H1 (cell line): ENCODE results near the gene CTIF. TPM values are rescaled to one million over a fixed set of nuclear protein-coding genes. Genes with fewer than 3 reads are reported as not detected.

Experiments used
- CTCF ChIA-PET: fragments of 300-600 bp; sonication (Branson Sonifier 250); formaldehyde crosslinking; loops from one replicate; lab custom pipeline; 2021; ENCODE audit not compliant: partially characterized antibody; lab: Charles Lee
- POLR2A ChIA-PET: fragments of 300-600 bp; sonication (Branson Sonifier 250); formaldehyde crosslinking; loops from one replicate; lab custom pipeline; 2021; ENCODE audit warnings: inconsistent platforms; ENCODE audit not compliant: partially characterized antibody; lab: Charles Lee
- DNase-seq, 2 experiments: peaks; one replicate each; pipeline versions ENCODE4 v3.0.0 to v3.0.0-alpha.2; 2010 to 2022; ENCODE audit warnings: low spot score in 2 of 2, low read depth in 1 of 2, mixed read lengths in 1 of 2
- FAIRE-seq: peaks from 2 replicates; lab custom pipeline; 2011; peaks lifted over from hg19 to GRCh38; lab: Jason Lieb, UNC
- H2AFZ ChIP-seq: 2 replicates; pipeline ENCODE4 v1.8.1; 2012; ENCODE audit warnings: low read length, inconsistent platforms
- H2AK5ac ChIP-seq: 2 replicates; pipeline ENCODE4 v1.6.1; 2013; ENCODE audit warnings: low read depth, low read length
- H2BK120ac ChIP-seq: replicated peaks from 2 replicates; pipeline ENCODE3; 2013; ENCODE audit warnings: low read depth, low read length, inconsistent platforms
- H2BK12ac ChIP-seq: 2 replicates; pipeline ENCODE4 v1.6.1; 2013; ENCODE audit warnings: low read depth, low read length
- H2BK15ac ChIP-seq: 2 replicates; pipeline ENCODE4 v1.6.1; 2013; ENCODE audit warnings: low read length
- H2BK20ac ChIP-seq: 2 replicates; pipeline ENCODE4 v1.6.1; 2013; ENCODE audit warnings: low read length
- H2BK5ac ChIP-seq: 2 replicates; pipeline ENCODE4 v1.6.1; 2013; ENCODE audit warnings: low read depth, low read length
- H3K14ac ChIP-seq: 2 replicates; pipeline ENCODE4 v1.6.1; 2013; ENCODE audit warnings: inconsistent platforms; ENCODE audit not compliant: insufficient read length
- H3K18ac ChIP-seq: 2 replicates; pipeline ENCODE4 v1.6.1; 2013; ENCODE audit warnings: low read length; ENCODE audit errors: extremely low read depth
- H3K23ac ChIP-seq: 2 replicates; pipeline ENCODE4 v1.6.1; 2013; ENCODE audit warnings: inconsistent platforms; ENCODE audit not compliant: insufficient read length
- H3K23me2 ChIP-seq: 2 replicates; pipeline ENCODE4 v1.6.1; 2013; ENCODE audit warnings: low read depth, low read length
- H3K27ac ChIP-seq: 2 replicates; pipeline ENCODE4 v1.6.1; 2011; ENCODE audit warnings: low read depth, low read length, inconsistent platforms
- H3K27me3 ChIP-seq, 4 experiments: replicated peaks in 1 of 4; 1 replicate in 1 of 4; 2 replicates in 3 of 4; pipeline versions ENCODE4 v1.6.1 to v1.8.1; 2011 to 2013; ENCODE audit warnings: low read length in 3 of 4, mild to moderate bottlenecking in 3 of 4, inconsistent platforms in 2 of 4, mixed read lengths in 2 of 4, moderate library complexity in 1 of 4; ENCODE audit not compliant: control insufficient read depth in 3 of 4, insufficient read depth in 3 of 4; ENCODE audit errors: extremely low read depth in 1 of 4
- H3K36me3 ChIP-seq, 4 experiments: 2 replicates each; pipeline versions ENCODE4 v1.6.1 to v1.8.1; 2011 to 2013; ENCODE audit warnings: mild to moderate bottlenecking in 4 of 4, low read length in 3 of 4, moderate library complexity in 2 of 4, control low read depth in 1 of 4, inconsistent platforms in 1 of 4; ENCODE audit not compliant: insufficient read depth in 4 of 4, control insufficient read depth in 2 of 4
- H3K4ac ChIP-seq: replicated peaks from 2 replicates; pipeline ENCODE3; 2013; ENCODE audit warnings: low read length, low read depth, mixed read lengths, inconsistent platforms; ENCODE audit not compliant: insufficient read length
- H3K4me1 ChIP-seq, 4 experiments: replicated peaks in 1 of 4; 1 replicate in 1 of 4; 2 replicates in 3 of 4; pipeline versions ENCODE4 v1.6.1 to v1.8.1; 2011 to 2013; ENCODE audit warnings: low read length in 3 of 4, inconsistent platforms in 2 of 4, mixed read lengths in 1 of 4; ENCODE audit not compliant: insufficient read depth in 4 of 4, control insufficient read depth in 3 of 4
- H3K4me2 ChIP-seq, 2 experiments: 2 replicates each; pipeline versions ENCODE4 v1.6.1 to v1.8.1; 2011 to 2013; ENCODE audit warnings: low read depth in 2 of 2, low read length in 2 of 2, control low read depth in 1 of 2, inconsistent platforms in 1 of 2, mild to moderate bottlenecking in 1 of 2; ENCODE audit not compliant: insufficient read depth in 1 of 2
- H3K4me3 ChIP-seq, 4 experiments: fragments of 200-600, 300-600 bp in 1 of 4; sonication (generic), shearing (Covaris generic), sonication (Bioruptor Twin) in 1 of 4; 2 replicates each; pipeline versions ENCODE4 v1.5.1 to v1.8.1; 2011 to 2016; ENCODE audit warnings: low read length in 4 of 4, low read depth in 3 of 4, control low read depth in 2 of 4, inconsistent platforms in 2 of 4, mild to moderate bottlenecking in 2 of 4, mixed read lengths in 1 of 4, moderate library complexity in 1 of 4; ENCODE audit not compliant: insufficient read depth in 2 of 4; ENCODE audit errors: extremely low read depth in 1 of 4
- H3K56ac ChIP-seq: replicated peaks from 2 replicates; pipeline ENCODE3; 2013; ENCODE audit warnings: low read depth, mild to moderate bottlenecking, mixed read lengths, low read length, inconsistent platforms; ENCODE audit not compliant: insufficient read length
- H3K79me1 ChIP-seq: 2 replicates; pipeline ENCODE4 v1.6.1; 2013; ENCODE audit warnings: low read depth, low read length, control low read depth
- H3K79me2 ChIP-seq, 2 experiments: 2 replicates each; pipeline versions ENCODE4 v1.6.1 to v1.8.1; 2012 to 2013; ENCODE audit warnings: low read length in 2 of 2, mild to moderate bottlenecking in 2 of 2, inconsistent platforms in 1 of 2; ENCODE audit not compliant: insufficient read depth in 2 of 2, control insufficient read depth in 1 of 2
- H3K9ac ChIP-seq, 4 experiments: replicated peaks in 1 of 4; 1 replicate in 1 of 4; 2 replicates in 3 of 4; pipeline versions ENCODE4 v1.6.1 to v1.8.1; 2011 to 2013; ENCODE audit warnings: low read depth in 3 of 4, low read length in 3 of 4, control low read depth in 2 of 4, mild to moderate bottlenecking in 2 of 4, moderate library complexity in 2 of 4, inconsistent platforms in 1 of 4; ENCODE audit errors: extremely low read depth in 1 of 4
- H3K9me3 ChIP-seq, 2 experiments: 2 replicates each; pipeline versions ENCODE4 v1.6.1 to v1.8.1; 2012 to 2013; ENCODE audit warnings: mild to moderate bottlenecking in 2 of 2, moderate library complexity in 2 of 2, control low read depth in 1 of 2, inconsistent platforms in 1 of 2, low read depth in 1 of 2, low read length in 1 of 2, mixed read lengths in 1 of 2; ENCODE audit not compliant: insufficient read depth in 2 of 2
- H4K20me1 ChIP-seq, 2 experiments: replicated peaks in 1 of 2; 2 replicates each; pipeline versions ENCODE3 to v1.8.1; 2011 to 2013; ENCODE audit warnings: inconsistent platforms in 2 of 2, low read length in 2 of 2, mild to moderate bottlenecking in 1 of 2; ENCODE audit not compliant: insufficient read depth in 2 of 2, control insufficient read depth in 1 of 2
- H4K5ac ChIP-seq: 2 replicates; pipeline ENCODE4 v1.6.1; 2013; ENCODE audit warnings: low read length, low read depth, mixed read lengths, inconsistent platforms; ENCODE audit not compliant: insufficient read length
- H4K8ac ChIP-seq: 2 replicates; pipeline ENCODE4 v1.8.0; 2013; ENCODE audit warnings: mild to moderate bottlenecking, moderate library complexity, low read length, inconsistent platforms; ENCODE audit not compliant: insufficient read depth; ENCODE audit errors: extremely low read depth
- H4K91ac ChIP-seq: replicated peaks from 2 replicates; pipeline ENCODE3; 2013; ENCODE audit warnings: low read length, mixed read lengths, inconsistent platforms; ENCODE audit not compliant: insufficient read length
- ASH2L ChIP-seq: fragments of 200-600, 300-600 bp; sonication (generic); IDR thresholded peaks from one replicate; pipeline ENCODE4 v1.7.1; 2017; ENCODE audit warnings: low read length
- EGR1 ChIP-seq: IDR thresholded peaks from 2 replicates; pipeline ENCODE4 v1.6.1; 2011; ENCODE audit warnings: low read depth, low read length, borderline replicate concordance
- SIX5 ChIP-seq: IDR thresholded peaks from 2 replicates; pipeline ENCODE4 v1.6.1; 2011; ENCODE audit warnings: mild to moderate bottlenecking, low read depth, low read length
- TCF12 ChIP-seq: IDR thresholded peaks from 2 replicates; pipeline ENCODE4 v1.6.1; 2011; ENCODE audit warnings: low read depth, mild to moderate bottlenecking, low read length
- WGBS, 2 experiments: shearing (Covaris generic) in 1 of 2; methylation state at CpG; one replicate each; pipeline versions ENCODE4 v1.1.6 to v1.1.7; 2013 to 2015; ENCODE audit warnings: low lambda C conversion rate in 2 of 2, mixed read lengths in 2 of 2, inconsistent platforms in 1 of 2, low coverage in 1 of 2, missing lambda C conversion rate in 1 of 2; ENCODE audit not compliant: insufficient replicate concordance in 2 of 2, insufficient coverage in 1 of 2, insufficient read length in 1 of 2; ENCODE audit errors: extremely low coverage in 1 of 2, missing lambda C conversion rate in 1 of 2; 5-methylcytosine and 5-hydroxymethylcytosine counted together
- polyA plus RNA-seq, 7 experiments: library from polyadenylated mRNA; depleted of rRNA in 3 of 7; stranded (reverse) in 5 of 7; unstranded in 2 of 7; fragments of >200 nt in 5 of 7; fragments of 200-250 nt in 2 of 7; gene quantifications; 1 replicate in 5 of 7; 2 replicates in 1 of 7; 4 replicates in 1 of 7; pipeline versions ENCODE4 v1.2.1 to v1.2.3, GENCODE V29; 2011 to 2013; ENCODE audit warnings: missing spikeins in 2 of 7, mixed read lengths in 2 of 7
- total RNA-seq: library from RNA; stranded (reverse); fragmentation: NEBNext Ultra II Directional; extraction: Animal tissue kit (Norgen Biotek cat#: 25700); gene quantifications from 2 replicates; pipeline ENCODE4 v1.2.1, GENCODE V29; 2021

CTIF gene
- total and polyA plus RNA-seq, 2 of the 8 experiments (the other 6 are each of a cell fraction or from before 2014, with no cell fraction given), result 9.0 to 17.8 TPM

- DNase-seq (no peak), FAIRE-seq (no peak)
- Histone ChIP-seq H3K79me1 (no peaks in the 10 kb centered on the region), H4K8ac (no peak overlapping the region), H3K79me2 (no peaks in the 10 kb centered on the region), H3K4me1 (peaks cover 0 to 7% (median 3%) of the 10 kb centered on the region in 4 experiments; a peak in 5 of 7 replicates), H2BK15ac (no peak overlapping the region), H3K23ac (no peak overlapping the region), H4K5ac (no peak overlapping the region), H2BK12ac (no peak overlapping the region), H2AK5ac (no peak overlapping the region), H3K18ac (no peak overlapping the region), H3K56ac (no peak overlapping the region), H3K27ac (no peak overlapping the region), H2AFZ (no peak overlapping the region), H3K27me3 (no peaks in the 10 kb centered on the region), H3K23me2 (no peaks in the 10 kb centered on the region), H2BK120ac (no peak overlapping the region), H2BK20ac (no peak overlapping the region), H3K36me3 (no peaks in the 10 kb centered on the region; a peak in 1 of 8 replicates), H4K20me1 (no peaks in the 10 kb centered on the region), H2BK5ac (no peak overlapping the region), H4K91ac (no peak overlapping the region), H3K4ac (no peak overlapping the region), H3K9ac (no peak overlapping the region), H3K4me2 (no peak overlapping the region), H3K14ac (no peak overlapping the region), H3K4me3 (no peak overlapping the region), H3K9me3 (no peaks in the 10 kb centered on the region)
- POLR2A ChIA-PET, result no interaction called here
- WGBS, 2 experiments, result 75% methylated on average over 4 of the region's 7 CpGs; no CpG with 5 or more reads in 1 of the 2 experiments
- TF ChIP-seq TCF12, result no peak
- no peak for TF ChIP-seq EGR1
- no peak for TF ChIP-seq ASH2L
- no peak for TF ChIP-seq SIX5
- CTCF ChIA-PET, result interaction anchor here (4.5 kb wide), 1 partner anchor 16 kb away, joined by 30 read pairs; no protein-coding TSS in a partner anchor
Observed at GRCh38 chr18:48623468-48624235, 84.8 kb downstream of the CTIF start.
